Breast epithelium (tissue), 3 donors: ENCODE measurements around the gene RPS6KA1.

Source experiments
- CTCF ChIP-seq, 3 donors: fragments of 450-650 bp; IDR thresholded peaks; one replicate each; pipeline ENCODE4 v1.5.1; 2016 to 2017; ENCODE audit warnings: antibody characterized with exemption in 3 of 3, mild to moderate bottlenecking in 3 of 3, moderate library complexity in 3 of 3
- POLR2AphosphoS5 ChIP-seq, 3 donors: sonication (generic); formaldehyde crosslinking; IDR thresholded peaks; one replicate each; pipeline ENCODE4 v1.6.1; 2017; ENCODE audit warnings: antibody characterized with exemption in 3 of 3

GRCh38 chr1:26618561-26618960, 89.0 kb downstream of the RPS6KA1 start:
- TF ChIP-seq CTCF (IDR thresholded peaks at IDR 0.05) (no peak), POLR2AphosphoS5 (IDR thresholded peaks at IDR 0.05) (no peak)
